Left kidney (tissue), 2 donors: ENCODE measurements around the gene GRAP2. TPM values are rescaled to one million over a fixed set of nuclear protein-coding genes. Genes with fewer than 3 reads are reported as not detected.

ENCODE experiments used
- DNase-seq: peaks from one replicate; pipeline ENCODE4 v3.0.0-alpha.2; 2013
- polyA plus RNA-seq: library from polyadenylated mRNA; unstranded; fragments of 120-200 nt; gene quantifications from one replicate; pipeline ENCODE4 v1.2.1, GENCODE V29; 2013; ENCODE audit not compliant: insufficient read length

GRAP2 gene
- polyA plus RNA-seq, 1 donor, result 0.57 TPM

- DNase-seq, result no peak
Measured at GRCh38 chr22:40018051-40018450, 117.2 kb downstream of the GRAP2 start.

GRCh38 chr22:40019100-40019499, 118.2 kb downstream of the GRAP2 start:
- no peak for DNase-seq

GRCh38 chr22:40020956-40021355, 120.1 kb downstream of the GRAP2 start:
- DNase-seq, result no peak

GRCh38 chr22:40021401-40022000, 120.6 kb downstream of the GRAP2 start:
- no peak for DNase-seq

- no peak for DNase-seq
Measured at GRCh38 chr22:40022536-40023240, 121.8 kb downstream of the GRAP2 start.

Other genes starting within 250 kb of the GRAP2 start
- not detected for gene ENTHD1, start 7.3 kb upstream of the GRAP2 start, polyA plus RNA-seq
- 0.10 TPM for gene TMA7B, start 59.3 kb downstream of the GRAP2 start, polyA plus RNA-seq
- gene FAM83F, start 93.9 kb downstream of the GRAP2 start, polyA plus RNA-seq, result 2.5 TPM